Gastrocnemius medialis (tissue), 4 donors: ENCODE data around the gene ENOX1.

Source experiments
- POLR2A ChIP-seq, 2 donors: fragments of 450-650 bp; IDR thresholded peaks; one replicate each; pipeline ENCODE4 v1.6.1; 2017; ENCODE audit warnings: antibody characterized with exemption in 2 of 2, mild to moderate bottlenecking in 2 of 2, moderate library complexity in 2 of 2
- TF ChIP-seq, protein P1 (sequence below), 5 experiments: fragments of 450-650 bp in 3 of 5; fragments of 200-600 bp in 2 of 5; sonication (generic) in 2 of 5; IDR thresholded peaks in 4 of 5; conservative IDR thresholded peaks in 1 of 5; 1 replicate in 4 of 5; 2 replicates in 1 of 5; pipeline ENCODE4 v1.5.1; 2016 to 2019; ENCODE audit warnings: antibody characterized with exemption in 5 of 5, mild to moderate bottlenecking in 3 of 5, moderate library complexity in 3 of 5

- TF ChIP-seq, protein P1, sequence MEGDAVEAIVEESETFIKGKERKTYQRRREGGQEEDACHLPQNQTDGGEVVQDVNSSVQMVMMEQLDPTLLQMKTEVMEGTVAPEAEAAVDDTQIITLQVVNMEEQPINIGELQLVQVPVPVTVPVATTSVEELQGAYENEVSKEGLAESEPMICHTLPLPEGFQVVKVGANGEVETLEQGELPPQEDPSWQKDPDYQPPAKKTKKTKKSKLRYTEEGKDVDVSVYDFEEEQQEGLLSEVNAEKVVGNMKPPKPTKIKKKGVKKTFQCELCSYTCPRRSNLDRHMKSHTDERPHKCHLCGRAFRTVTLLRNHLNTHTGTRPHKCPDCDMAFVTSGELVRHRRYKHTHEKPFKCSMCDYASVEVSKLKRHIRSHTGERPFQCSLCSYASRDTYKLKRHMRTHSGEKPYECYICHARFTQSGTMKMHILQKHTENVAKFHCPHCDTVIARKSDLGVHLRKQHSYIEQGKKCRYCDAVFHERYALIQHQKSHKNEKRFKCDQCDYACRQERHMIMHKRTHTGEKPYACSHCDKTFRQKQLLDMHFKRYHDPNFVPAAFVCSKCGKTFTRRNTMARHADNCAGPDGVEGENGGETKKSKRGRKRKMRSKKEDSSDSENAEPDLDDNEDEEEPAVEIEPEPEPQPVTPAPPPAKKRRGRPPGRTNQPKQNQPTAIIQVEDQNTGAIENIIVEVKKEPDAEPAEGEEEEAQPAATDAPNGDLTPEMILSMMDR (IDR thresholded peaks at IDR 0.05 in 4 of 5, conservative IDR thresholded peaks at IDR 0.05 in 1 of 5) = no peak
- no peak for TF ChIP-seq POLR2A (IDR thresholded peaks at IDR 0.05)
Measured at GRCh38 chr13:43170506-43170905, 616.3 kb downstream of the ENOX1 start.
